Measurements from ENCODE around the gene PRKCZ. TPM values are rescaled to one million over a fixed set of nuclear protein-coding genes. Genes with fewer than 3 reads are reported as not detected.
A peak's percentile ranks its signal among the peaks of the same experiment; 100 is the strongest.
"Not testable (repeated sequence)": the region's sequence is repeated elsewhere in the genome, so short reads cannot be mapped to it uniquely, and the experiment has no call there.

The PRKCZ gene
- total RNA-seq, 1 donor: 0.72 TPM

DNA sequence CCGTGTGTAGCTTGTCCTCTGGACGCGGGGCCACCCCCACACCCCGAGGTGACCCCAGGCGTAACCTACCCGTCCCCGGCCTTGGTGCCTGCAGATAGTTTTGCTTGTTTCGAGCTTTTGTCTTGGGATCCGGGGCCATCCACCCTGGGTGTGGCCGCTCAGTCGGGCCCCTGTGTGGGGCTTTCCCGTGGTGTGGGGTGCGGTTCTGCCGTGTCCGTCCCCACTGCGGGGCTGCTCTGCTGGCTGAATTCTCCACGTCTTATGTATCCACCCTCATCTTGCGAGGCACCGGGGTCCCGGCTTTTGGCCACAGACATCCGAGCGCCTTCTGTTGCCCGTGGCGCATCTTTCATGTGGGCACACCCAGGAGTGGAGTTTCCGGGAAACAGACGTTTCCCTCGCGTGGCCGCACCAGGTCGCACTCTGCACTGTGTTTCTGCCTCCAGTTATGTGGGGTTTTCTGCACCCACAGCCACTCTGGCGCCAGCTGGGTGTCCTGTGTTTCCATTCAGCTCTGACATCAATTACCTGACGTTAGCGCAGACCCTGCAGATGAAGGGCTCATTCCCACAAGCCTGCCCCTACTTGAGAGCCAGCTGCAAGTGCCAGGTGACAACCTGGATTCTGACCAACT, 64.9 kb downstream of the PRKCZ start:
- H3K36me3 ChIP-seq (ENCODE audit: insufficient read depth, low read length): no peaks in the 10 kb centered on the region
- no peak overlapping the region for H2AFZ ChIP-seq (ENCODE audit: low read length)
- H3K79me2 ChIP-seq (ENCODE audit: insufficient read depth, low read length): no peaks in the 10 kb centered on the region
- no peak overlapping the region for H3K4me3 ChIP-seq (ENCODE audit: insufficient read depth, low read length)
- TF ChIP-seq, protein P1, sequence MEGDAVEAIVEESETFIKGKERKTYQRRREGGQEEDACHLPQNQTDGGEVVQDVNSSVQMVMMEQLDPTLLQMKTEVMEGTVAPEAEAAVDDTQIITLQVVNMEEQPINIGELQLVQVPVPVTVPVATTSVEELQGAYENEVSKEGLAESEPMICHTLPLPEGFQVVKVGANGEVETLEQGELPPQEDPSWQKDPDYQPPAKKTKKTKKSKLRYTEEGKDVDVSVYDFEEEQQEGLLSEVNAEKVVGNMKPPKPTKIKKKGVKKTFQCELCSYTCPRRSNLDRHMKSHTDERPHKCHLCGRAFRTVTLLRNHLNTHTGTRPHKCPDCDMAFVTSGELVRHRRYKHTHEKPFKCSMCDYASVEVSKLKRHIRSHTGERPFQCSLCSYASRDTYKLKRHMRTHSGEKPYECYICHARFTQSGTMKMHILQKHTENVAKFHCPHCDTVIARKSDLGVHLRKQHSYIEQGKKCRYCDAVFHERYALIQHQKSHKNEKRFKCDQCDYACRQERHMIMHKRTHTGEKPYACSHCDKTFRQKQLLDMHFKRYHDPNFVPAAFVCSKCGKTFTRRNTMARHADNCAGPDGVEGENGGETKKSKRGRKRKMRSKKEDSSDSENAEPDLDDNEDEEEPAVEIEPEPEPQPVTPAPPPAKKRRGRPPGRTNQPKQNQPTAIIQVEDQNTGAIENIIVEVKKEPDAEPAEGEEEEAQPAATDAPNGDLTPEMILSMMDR (IDR thresholded peaks at IDR 0.05; ENCODE audit: extremely low read depth, low read depth, low read length): no peak
- H3K4me2 ChIP-seq (ENCODE audit: insufficient read depth, low read length): no peak overlapping the region
- no peaks in the 10 kb centered on the region for H4K20me1 ChIP-seq (ENCODE audit: insufficient read depth, low read length)
- no peaks in the 10 kb centered on the region for H3K9me3 ChIP-seq (ENCODE audit: low read depth, low read length)
- H3K4me1 ChIP-seq (ENCODE audit: insufficient read depth, low read length): no peaks in the 10 kb centered on the region
- no peak overlapping the region for H3K27ac ChIP-seq (ENCODE audit: low read depth, low read length)
- H3K27me3 ChIP-seq (ENCODE audit: insufficient read depth, low read length): peaks cover 21% of the 10 kb centered on the region
- DNase-seq (ENCODE audit: insufficient read length, low spot score, missing footprints): peak; percentile 76

DNA sequence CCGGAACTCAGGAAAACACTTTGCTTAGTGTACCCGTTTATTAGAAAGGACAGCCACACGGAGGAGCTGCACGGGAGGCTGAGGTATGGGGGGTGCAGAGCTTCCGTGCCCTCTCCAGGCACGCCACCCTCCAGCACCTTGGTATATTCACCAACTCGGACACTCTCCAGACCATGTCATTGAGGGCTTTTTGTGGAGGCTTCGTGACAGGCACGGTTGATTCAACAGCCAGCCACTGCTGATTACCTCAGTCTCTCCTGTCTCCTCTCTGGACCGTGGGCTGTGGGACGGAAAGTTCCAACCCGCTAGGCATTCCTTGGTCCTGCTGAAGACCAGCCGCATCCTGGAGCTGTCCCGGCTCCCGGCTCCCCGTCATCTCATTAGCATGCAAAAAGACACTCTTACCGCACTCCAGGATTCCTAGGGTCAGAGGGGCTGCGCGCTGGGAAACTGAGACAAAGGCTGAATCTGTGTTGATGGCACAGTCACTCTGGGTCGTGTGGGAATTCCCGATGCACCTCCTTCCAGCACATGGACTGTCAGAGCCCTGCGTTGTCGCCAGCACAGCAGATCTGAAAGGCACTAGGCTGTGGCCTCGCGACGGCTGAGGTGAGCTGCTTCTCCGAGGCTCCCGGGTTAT, 65.6 kb downstream of the PRKCZ start:
- Histone ChIP-seq H3K36me3 (ENCODE audit: insufficient read depth, low read length) (no peaks in the 10 kb centered on the region), H2AFZ (ENCODE audit: low read length) (no peak overlapping the region), H3K27ac (ENCODE audit: low read depth, low read length) (no peak overlapping the region), H3K4me2 (ENCODE audit: insufficient read depth, low read length) (no peak overlapping the region), H3K9me3 (ENCODE audit: low read depth, low read length) (no peaks in the 10 kb centered on the region), H3K79me2 (ENCODE audit: insufficient read depth, low read length) (no peaks in the 10 kb centered on the region), H3K4me3 (ENCODE audit: insufficient read depth, low read length) (no peak overlapping the region), H4K20me1 (ENCODE audit: insufficient read depth, low read length) (no peaks in the 10 kb centered on the region), H3K4me1 (ENCODE audit: insufficient read depth, low read length) (no peaks in the 10 kb centered on the region), H3K27me3 (ENCODE audit: insufficient read depth, low read length) (peaks cover 21% of the 10 kb centered on the region)
- TF ChIP-seq, protein P1 (IDR thresholded peaks at IDR 0.05; ENCODE audit: extremely low read depth, low read depth, low read length): no peak
- DNase-seq (ENCODE audit: insufficient read length, low spot score, missing footprints): peak; percentile 77

DNA sequence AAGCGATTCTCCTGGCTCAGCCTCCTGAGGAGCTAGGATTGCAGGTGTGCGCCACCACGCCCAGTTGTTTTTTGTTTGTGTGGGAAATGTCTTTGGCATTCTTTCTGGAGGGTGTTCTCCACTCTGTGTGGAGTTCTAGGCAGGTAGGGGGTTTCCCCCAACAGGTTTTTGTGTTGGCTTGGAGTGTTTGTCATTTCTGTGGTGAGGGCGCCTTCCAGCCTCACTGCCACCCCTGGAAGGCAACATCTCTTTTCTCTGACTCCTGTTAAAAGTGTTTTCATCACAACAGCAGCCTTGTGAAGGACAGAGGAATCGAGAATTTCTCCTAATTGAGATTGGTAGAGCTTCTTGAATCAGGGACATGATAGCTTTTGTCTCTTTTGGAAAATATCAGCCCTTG, 69.7 kb downstream of the PRKCZ start:
- Histone ChIP-seq H3K4me1 (ENCODE audit: insufficient read depth, low read length) (peaks cover 3% of the 10 kb centered on the region), H3K9me3 (ENCODE audit: low read depth, low read length) (no peaks in the 10 kb centered on the region), H3K27me3 (ENCODE audit: insufficient read depth, low read length) (peaks cover 21% of the 10 kb centered on the region), H3K4me2 (ENCODE audit: insufficient read depth, low read length) (no peak overlapping the region), H3K79me2 (ENCODE audit: insufficient read depth, low read length) (no peaks in the 10 kb centered on the region), H4K20me1 (ENCODE audit: insufficient read depth, low read length) (no peaks in the 10 kb centered on the region), H3K27ac (ENCODE audit: low read depth, low read length) (no peak overlapping the region), H3K36me3 (ENCODE audit: insufficient read depth, low read length) (no peaks in the 10 kb centered on the region), H2AFZ (ENCODE audit: low read length) (no peak overlapping the region), H3K4me3 (ENCODE audit: insufficient read depth, low read length) (no peak overlapping the region)
- TF ChIP-seq, protein P1 (IDR thresholded peaks at IDR 0.05; ENCODE audit: extremely low read depth, low read depth, low read length): no peak
- peak; percentile 55 for DNase-seq (ENCODE audit: insufficient read length, low spot score, missing footprints)

DNA sequence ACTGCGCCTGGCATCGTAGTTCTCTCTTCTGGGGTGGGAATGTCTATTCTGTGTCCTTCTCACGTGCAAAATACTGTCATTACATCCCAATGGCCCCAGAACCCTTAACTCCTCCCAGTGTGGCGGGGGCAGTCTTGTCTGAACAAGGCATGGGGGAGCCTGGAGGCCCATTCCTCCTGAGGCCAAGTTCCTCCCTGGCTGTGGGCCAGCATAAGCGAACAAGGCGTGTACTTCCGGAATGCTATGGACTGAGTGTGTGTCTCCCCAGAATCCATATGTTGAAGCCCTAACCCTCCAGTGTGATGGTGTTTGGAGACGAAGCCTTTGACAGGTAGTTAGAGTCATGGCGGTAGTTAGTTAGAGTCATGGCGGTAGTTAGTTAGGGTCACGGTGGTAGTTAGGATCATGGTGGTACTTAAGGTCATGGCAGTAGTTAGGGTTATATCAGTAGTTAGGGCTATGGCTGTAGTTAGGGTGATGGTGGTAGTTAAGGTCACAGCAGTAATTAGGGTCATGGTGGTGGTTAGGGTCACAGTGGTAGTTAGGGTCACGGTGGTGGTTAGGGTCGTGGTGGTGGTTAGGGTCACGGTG, 71.0 kb downstream of the PRKCZ start:
- Histone ChIP-seq H3K27me3 (ENCODE audit: insufficient read depth, low read length) (peaks cover 14% of the 10 kb centered on the region), H2AFZ (ENCODE audit: low read length) (no peak overlapping the region), H3K79me2 (ENCODE audit: insufficient read depth, low read length) (no peaks in the 10 kb centered on the region), H3K4me3 (ENCODE audit: insufficient read depth, low read length) (no peak overlapping the region), H4K20me1 (ENCODE audit: insufficient read depth, low read length) (no peaks in the 10 kb centered on the region), H3K27ac (ENCODE audit: low read depth, low read length) (no peak overlapping the region), H3K9me3 (ENCODE audit: low read depth, low read length) (no peaks in the 10 kb centered on the region), H3K36me3 (ENCODE audit: insufficient read depth, low read length) (no peaks in the 10 kb centered on the region), H3K4me1 (ENCODE audit: insufficient read depth, low read length) (peaks cover 4% of the 10 kb centered on the region), H3K4me2 (ENCODE audit: insufficient read depth, low read length) (no peak overlapping the region)
- TF ChIP-seq, protein P1 (IDR thresholded peaks at IDR 0.05; ENCODE audit: extremely low read depth, low read depth, low read length): no peak
- peak; percentile 5 for DNase-seq (ENCODE audit: insufficient read length, low spot score, missing footprints)

DNA sequence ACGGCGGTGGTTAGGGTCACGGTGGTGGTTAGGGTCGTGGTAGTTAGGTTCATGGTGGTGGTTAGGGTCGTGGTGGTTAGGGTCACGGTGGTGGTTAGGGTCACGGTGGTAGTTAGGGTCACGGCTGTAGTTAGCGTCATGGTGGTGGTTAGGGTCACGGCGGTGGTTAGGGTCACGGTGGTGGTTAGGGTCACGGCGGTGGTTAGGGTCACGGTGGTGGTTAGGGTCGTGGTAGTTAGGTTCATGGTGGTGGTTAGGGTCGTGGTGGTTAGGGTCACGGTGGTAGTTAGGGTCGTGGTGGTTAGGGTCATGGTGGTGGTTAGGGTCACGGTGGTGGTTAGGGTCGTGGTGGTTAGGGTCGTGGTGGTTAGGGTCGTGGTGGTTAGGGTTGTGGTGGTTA, 71.6 kb downstream of the PRKCZ start:
- not testable (repeated sequence) for DNase-seq (ENCODE audit: insufficient read length, low spot score, missing footprints); H4K20me1 ChIP-seq (ENCODE audit: insufficient read depth, low read length); H3K79me2 ChIP-seq (ENCODE audit: insufficient read depth, low read length); H3K4me3 ChIP-seq (ENCODE audit: insufficient read depth, low read length); H3K27ac ChIP-seq (ENCODE audit: low read depth, low read length); H3K4me2 ChIP-seq (ENCODE audit: insufficient read depth, low read length); H3K4me1 ChIP-seq (ENCODE audit: insufficient read depth, low read length); H3K36me3 ChIP-seq (ENCODE audit: insufficient read depth, low read length); H2AFZ ChIP-seq (ENCODE audit: low read length); H3K9me3 ChIP-seq (ENCODE audit: low read depth, low read length)
- peaks cover 10% of the 10 kb centered on the region for H3K27me3 ChIP-seq (ENCODE audit: insufficient read depth, low read length)

Measured in osteoblast (primary cell).